ENCODE results near the gene SYNJ2.
A peak's percentile ranks its signal among the peaks of the same experiment; 100 is the strongest.

SYNJ2 gene

DNA sequence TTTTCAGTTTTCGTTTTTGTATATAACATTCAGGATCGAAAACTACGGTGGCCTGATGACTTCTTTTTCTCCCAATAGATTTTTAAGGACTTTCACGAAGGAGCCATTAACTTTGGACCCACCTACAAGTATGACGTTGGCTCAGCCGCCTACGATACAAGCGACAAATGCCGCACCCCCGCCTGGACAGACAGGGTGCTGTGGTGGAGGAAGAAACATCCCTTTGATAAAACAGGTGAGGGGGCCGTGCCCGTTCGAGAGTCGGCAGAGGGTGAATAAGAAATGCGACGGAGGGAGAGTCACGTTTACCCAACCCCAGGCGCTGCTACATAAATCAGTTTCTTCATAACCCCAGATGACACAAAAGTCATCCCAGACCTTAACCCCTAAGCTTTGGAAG lies 94.9 kb downstream of the SYNJ2 start:
- DNase-seq, result no peak

DNA sequence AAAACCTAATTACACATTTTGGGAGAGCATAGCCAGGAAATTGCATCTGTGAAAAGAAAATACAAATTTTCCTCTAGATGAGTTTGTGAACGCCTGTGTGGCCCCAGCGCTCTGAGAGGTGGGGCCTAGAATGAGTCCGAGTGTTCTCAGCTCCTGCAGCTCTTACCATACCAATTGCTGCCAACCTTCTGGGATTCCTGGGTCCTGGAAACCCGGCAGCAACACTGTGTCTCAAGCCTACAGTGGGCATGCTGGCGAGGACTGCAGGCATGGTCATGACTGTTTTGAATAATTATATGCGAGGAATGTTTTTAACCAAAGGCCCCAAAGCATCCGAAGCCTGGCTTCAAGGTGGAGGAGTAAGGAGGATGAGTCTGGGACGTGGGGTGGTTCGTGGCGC lies 96.0 kb downstream of the SYNJ2 start:
- DNase-seq, result no peak

DNA sequence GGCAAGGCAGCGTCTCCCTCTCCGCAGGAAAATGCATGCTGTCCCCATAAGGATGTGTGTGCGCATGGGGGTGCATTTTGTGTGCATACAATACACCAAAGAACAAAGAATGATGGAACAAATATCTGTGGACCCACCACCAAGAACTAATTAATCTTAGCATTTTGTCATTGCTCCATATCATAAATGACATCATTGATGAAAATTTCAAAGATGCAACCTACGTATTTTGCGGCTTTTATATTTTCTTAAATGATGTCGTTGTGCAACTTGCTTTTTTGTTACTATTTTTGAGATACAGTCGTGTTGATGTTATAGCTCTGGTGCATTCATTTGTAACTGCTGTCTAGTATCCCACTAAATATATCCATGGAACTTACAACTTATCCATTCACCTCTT lies 96.7 kb downstream of the SYNJ2 start:
- no peak for DNase-seq

DNA sequence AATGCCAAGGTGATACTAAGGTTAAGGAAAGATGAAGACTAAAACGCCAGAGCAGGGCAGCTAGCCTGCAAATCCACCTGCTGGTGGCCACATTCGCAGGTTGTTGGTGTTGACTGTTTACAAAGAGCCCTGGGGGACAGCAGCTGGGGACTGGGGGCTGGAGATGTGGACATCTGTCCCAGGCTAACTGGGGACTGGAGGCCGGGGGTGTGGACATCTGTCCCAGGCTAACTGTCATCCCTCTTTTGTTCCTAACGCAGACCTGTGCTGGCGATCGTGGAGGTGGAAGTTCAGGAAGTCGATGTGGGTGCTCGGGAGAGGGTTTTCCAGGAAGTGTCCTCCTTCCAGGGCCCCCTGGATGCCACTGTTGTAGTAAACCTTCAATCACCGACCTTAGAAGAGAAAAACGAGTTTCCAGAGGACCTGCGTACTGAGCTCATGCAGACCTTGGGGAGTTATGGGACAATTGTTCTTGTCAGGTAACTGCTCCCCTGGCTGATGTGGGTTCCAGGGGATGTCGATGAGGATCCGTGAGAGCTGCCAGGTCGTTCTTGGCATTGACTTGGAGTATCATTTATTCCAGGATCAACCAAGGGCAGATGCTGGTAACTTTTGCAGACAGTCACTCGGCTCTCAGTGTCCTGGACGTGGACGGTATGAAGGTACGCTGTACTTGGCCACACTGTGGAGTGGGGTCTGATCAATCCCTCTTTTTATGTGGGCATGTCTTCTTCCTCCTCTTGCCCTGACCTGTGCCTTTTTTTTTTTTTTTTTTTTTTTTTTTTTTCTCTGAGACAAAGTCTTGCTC lies 99.4 kb downstream of the SYNJ2 start:
- DNase-seq, result no peak

DNA sequence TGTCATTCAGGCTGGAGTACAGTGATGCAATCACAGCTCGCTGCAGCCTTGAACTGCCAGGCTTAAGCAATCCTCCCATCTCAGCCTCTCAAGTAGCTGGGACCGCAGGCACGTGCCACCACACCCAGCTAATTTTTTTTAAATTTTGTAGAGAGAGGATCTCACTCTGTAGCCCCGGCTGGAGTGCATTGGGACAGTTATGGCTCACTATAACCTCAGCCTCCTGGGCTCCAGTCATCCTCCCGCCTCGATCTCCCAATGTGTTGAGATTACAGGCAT lies 99.9 kb downstream of the SYNJ2 start:
- no peak for DNase-seq

DNA sequence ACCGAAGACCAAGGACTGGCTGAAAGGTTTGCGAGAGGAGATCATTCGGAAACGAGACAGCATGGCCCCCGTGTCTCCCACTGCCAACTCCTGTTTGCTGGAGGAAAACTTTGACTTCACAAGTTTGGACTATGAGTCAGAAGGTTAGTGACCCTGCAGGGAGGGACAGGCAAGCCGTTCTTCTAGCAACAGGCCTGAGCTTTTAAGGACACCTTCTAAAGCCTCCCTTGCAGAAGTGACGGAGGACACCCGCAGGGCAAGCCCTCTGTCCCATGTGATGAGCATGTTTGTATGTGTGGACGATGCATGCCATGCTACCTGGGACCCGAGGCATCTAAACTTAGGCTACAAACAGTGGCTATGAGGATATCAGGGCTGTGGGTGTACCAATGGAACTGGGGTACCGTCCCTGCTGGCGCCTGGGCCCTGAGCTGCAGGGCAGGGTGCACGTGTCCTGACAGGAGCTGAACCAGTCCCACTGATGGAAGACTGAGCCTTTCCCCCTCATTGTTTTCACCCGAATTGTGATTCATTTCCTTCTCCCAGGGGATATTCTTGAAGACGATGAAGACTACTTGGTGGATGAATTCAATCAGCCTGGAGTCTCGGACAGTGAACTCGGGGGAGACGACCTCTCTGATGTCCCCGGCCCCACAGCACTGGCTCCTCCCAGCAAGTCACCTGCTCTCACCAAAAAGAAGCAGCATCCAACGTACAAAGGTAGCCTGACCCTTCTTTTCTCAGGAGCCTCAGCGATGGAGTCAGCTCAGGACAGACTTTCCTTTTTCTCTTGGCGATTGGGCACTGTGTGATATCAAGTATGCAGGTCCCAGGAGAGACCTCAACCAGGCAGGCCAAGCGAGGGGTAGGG lies 102.0 kb downstream of the SYNJ2 start:
- no peak for DNase-seq

DNA sequence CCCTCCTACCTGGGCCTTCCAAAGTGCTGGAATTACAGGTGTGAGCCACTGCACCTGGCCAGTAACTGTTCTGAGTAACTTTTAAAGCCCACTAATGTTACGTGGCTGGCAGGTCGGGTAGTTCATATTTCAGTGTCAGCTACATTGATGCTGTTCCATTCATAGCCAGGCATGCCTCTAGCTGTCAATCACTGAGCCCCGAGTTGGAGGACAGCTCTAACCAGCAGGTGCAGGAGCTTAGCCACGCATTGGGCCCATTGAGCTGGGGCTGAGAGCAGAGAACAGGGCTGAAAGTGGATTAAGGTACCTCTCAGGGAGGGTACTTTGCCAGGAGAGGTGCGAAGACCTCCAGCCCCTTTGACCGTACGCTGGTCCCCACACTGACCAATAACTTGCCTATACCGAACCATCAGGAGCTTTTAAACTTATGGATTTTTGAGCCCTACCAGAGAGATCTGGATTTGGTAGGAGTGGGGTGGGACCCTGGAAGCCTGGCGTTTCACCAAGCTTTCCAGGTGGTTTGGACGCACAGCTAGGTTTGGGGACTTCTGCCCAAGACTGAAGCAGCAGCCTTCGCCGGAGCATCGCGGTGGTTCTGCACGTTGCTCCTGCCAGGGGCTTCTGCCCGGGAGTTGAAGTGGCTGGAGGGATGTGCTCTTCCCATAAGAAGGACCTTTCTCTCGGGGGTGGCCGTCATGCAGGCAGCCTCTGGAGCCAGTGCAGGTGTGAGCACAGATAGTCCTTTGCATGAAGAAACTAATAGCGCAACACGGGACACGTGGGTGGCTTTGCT lies 103.8 kb downstream of the SYNJ2 start:
- no peak for DNase-seq

DNA sequence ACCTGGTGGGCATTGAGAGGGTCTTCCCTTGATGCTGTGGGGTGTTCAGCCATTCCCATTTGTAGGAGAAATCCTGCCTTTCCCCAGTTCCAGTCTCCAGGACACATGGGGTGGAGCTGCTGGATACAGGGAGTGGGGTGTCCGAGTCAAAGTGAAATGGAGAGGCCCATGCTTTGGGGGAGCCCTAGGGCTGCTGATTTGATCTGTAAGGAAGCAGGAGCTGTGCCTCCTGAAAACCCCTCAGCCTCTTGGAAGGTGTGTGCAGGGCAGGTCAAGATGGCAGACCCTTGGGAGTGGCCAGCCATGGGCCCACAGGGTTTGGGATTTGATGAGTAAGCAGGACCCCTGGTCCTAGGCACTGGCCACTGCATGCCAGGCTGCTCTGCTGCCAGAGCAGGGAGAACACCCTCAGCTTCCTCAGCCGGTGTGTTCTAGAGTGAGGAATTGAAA lies 104.4 kb downstream of the SYNJ2 start:
- DNase-seq, result no peak

DNA sequence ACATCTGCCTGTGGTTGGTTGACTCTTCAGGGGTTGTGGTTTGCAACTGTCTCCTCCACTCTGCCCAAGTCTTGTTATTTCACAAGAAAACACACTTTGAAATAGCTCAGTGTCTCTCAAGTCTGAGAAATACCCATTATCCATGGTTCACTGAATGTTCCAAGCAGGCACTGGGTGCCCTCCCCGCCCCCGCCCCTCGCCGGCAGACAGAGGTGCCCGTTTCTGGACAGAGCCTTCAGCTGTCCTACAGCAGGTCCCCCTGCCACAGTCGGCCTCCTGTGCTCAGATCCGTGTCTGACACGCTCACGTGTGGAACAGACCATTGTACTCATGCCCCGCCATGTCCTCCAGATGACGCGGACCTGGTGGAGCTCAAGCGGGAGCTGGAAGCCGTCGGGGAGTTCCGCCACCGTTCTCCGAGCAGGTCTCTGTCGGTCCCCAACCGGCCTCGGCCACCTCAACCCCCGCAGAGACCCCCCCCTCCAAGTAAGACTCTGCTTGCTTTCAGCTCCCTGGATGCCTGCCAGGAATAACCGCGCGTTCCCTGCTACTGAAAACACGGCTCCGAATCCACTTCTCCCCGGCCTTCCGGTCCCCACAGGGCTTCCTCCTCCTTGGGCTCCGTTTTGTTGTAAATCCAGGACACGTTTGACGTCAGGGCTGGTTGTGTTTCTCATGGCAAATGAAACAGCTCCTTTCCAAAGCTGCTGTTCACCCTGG lies 105.0 kb downstream of the SYNJ2 start:
- peak in 28 of 51 donors; percentile 16 to 73 (median 39) for DNase-seq

DNA sequence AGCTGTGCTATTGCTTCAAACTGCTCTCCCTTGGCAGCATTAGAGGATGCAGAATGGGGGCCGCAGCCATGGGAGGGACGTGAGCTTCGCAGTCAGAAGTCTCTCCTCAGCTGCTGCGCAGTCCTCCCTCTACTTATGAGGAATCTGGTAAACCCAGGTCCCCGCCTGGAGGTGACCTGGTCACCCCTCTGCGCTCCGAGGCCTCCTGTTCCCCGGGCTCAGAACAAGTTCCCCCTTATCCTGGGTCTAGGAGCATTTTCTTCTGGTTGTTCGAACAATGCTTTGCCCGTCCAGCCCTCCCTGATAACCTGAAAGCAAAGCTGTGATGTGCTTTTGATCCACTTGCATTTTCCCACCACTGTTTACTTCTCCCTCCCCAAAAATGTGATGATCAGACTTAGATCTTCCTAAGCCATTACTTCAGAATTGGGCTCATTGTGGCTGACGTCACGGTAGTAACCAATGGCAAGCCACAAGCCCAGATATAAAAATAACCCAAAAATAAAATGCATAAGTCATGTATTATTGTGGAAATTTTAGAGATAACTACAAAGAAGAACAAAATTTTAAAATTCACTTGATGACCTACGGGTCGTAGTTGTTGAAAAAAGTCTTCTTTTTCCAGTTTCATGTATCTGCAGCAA lies 105.7 kb downstream of the SYNJ2 start:
- DNase-seq, result no peak

DNA sequence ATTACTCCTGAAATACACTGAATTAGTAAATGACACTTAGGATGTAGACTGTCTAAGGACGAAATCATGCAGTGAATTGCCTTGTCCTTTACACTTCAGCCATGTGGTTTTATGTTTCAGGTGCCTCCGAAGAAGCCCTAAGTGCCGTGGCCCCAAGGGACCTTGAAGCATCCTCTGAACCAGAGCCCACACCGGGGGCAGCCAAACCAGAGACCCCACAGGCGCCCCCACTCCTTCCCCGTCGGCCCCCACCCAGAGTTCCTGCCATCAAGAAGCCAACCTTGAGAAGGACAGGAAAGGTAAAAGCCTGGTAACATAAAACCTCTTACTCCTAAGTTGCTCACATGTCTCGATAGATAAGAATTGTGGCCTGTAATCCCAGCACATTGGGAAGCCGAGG lies 111.1 kb downstream of the SYNJ2 start:
- no peak for DNase-seq

DNA sequence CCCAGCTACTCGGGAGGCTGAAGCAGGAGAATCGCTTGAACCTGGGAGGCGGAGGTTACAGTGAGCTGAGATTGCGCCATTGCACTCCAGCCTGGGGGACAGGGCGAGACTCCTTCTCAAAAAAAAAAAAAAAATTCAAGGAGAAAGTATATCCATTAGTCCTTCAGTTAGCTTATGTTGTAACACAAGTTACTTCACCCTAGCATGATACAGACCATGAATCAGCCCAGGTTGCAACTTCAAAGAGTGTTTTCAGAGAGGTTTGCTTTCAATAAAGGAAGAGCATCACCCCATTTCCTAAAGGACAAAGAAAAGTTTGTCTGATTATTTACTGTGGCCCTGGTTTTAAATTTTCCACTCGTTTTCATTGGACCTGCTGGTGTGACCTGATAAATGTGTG lies 113.4 kb downstream of the SYNJ2 start:
- DNase-seq, result no peak

DNA sequence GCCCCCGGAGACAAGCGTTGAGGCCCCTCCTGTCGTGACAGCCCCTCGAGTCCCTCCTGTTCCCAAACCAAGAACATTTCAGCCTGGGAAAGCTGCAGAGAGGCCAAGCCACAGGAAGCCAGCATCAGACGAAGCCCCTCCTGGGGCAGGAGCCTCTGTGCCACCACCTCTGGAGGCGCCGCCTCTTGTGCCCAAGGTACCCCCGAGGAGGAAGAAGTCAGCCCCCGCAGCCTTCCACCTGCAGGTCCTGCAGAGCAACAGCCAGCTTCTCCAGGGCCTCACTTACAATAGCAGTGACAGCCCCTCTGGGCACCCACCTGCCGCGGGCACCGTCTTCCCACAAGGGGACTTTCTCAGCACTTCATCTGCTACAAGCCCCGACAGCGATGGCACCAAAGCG lies 114.0 kb downstream of the SYNJ2 start:
- no peak for DNase-seq

DNA sequence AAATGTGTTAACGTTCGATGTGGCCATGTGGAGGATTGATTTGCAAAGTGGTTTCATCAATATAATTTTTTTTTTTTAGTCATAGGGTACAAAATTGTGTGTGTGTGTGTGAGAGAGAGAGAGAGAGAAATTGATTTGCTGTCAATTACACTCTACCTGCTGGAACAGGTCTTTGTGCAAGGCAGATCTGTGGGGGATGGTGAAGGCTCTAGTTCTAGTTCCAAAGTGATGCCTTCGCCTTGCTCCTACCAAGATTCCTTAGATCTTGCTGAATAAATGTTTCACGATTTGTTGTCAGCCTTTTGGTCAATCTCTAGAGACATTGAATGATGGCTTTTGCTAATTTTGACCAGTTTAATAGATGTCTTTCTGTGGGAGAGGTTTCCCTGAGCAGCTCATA lies 121.6 kb downstream of the SYNJ2 start:
- DNase-seq, result no peak

DNA sequence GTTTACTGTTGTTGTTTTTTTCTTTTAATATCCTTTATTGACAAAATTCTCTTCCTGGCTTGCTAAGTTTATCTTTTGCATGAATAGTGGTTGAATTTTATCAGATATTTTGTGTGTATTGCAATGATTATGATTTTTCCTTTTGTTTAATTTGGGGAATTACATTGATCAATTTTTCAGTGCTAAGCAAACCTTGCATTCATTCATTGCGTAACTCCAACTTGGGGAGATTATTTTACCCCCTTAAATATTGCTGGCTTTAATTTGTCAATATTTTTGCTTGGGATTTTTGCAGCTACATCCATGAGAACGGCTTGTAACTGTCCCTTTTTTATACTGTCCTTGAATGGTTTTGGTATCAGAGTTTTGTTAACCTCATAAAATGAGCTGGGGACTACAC lies 123.0 kb downstream of the SYNJ2 start:
- no peak for DNase-seq

DNA sequence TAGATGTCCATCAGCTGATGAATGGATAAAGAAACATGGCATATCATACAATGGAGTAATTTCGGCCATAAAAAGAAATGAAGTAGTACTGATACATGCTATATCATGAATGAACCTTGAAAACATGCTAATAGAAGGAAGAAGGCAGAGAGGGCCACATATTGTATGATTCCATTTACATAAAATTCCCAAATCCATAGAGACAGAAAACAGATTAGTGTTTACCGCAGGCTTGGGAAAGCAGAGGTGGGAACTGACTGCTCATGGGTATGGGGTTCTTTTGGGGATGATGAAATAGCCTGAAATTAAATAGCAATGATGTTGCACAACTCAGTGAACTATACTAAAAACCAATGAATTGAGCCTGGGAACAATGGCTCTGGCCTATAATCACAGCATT lies 128.1 kb downstream of the SYNJ2 start:
- no peak for DNase-seq

DNA sequence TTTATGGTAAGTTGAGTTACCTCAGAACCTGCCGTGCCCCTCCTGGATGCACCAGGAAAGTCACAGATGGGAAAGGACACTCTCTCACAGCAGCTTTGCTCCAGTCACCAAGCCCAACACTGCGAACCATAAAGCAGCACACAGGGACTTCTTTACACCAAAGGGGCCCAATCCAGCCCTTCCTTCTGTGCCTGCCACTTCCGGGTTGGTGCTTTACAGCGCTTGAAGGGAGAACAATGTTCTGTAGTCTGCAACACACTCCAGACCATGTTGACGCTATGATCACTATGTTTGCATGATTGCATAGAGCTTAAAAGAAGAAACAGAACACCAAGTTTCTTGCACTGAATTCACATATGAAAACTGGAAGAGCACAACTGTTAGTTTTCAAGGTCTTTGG lies 129.3 kb downstream of the SYNJ2 start:
- peak in 5 of 51 donors; percentile 5 to 17 (median 9) for DNase-seq

DNA sequence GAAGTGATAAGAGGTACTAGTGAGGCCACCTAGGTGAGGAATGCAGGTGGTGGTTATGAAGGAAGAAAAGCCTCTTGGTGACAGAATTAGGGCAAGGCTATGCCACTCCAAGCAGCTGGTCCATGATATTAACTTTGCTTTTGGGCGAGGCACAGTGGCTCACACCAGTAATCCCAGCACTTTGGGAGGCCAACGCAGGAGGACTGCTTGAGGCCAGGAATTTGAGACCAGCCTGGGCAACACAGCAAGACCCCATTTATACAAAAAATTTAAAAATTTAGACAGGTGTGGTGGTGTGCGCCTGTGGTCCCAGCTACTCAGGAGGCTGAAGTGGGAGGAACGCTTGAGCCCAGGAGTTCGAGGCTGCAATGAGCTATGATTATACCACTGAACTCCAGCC lies 130.3 kb downstream of the SYNJ2 start:
- DNase-seq, result no peak

DNA sequence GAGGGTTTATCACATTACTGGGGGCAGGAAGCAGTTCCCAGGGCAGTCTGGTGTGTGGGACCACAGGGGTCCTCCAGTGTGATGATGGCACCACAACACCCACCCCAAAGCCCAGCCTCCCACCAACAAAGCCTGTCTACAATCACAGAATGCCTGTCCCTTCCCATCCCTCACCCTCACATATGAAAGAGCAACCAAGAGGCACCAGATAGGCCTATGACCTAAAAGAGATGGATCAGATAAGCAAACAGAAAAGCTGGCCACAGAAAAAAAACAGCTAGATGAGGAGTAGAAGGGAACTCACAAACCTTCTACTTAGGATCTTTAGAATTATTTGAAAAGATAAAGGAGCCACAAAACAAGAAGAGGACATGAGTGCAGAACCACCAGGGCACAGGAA lies 132.1 kb downstream of the SYNJ2 start:
- DNase-seq, result no peak

DNA sequence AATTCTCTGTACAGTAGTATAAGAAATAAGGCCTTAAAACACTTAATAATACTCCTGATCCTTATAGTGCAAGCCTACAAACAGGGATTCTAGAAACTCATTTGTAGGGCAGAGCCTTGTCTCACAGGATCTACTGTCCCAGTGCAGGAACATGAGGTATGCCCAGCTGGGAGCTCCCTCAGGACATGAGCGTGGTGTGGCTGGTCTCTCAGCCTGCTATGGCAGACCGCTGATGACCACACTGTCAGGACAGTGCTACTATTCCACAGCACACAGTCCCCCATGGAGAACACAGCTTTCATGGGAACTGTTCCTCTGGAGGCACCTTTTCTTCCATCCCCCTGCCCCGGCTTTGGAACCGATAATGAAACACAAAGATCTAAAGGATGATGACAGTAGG lies 133.4 kb downstream of the SYNJ2 start:
- DNase-seq, result no peak

DNA sequence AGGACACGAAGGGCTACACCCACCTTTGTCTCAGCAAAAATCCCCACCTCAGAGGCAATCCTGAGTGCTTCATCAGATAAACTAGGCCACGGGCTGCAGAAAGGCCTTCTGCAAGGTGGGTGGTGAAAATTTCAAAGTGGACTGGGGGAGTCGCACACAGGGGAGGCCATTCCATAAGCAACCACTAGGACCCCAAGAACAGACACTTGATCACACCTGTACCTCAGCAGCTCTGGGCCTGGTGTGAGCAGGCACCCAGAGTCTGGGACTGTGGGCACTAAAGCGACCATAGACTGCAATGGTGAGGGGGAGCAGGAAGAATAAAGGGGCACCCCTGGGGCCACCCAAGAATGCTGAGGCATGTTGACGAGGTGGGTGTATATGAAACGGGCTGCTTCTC lies 133.8 kb downstream of the SYNJ2 start:
- DNase-seq, result no peak
